Measurements from ENCODE around the gene CFAP46. TPM values are rescaled to one million over a fixed set of nuclear protein-coding genes. Genes with fewer than 3 reads are reported as not detected.

The CFAP46 gene
- total RNA-seq, 2 experiments from 2014 or later: not detected

DNA sequence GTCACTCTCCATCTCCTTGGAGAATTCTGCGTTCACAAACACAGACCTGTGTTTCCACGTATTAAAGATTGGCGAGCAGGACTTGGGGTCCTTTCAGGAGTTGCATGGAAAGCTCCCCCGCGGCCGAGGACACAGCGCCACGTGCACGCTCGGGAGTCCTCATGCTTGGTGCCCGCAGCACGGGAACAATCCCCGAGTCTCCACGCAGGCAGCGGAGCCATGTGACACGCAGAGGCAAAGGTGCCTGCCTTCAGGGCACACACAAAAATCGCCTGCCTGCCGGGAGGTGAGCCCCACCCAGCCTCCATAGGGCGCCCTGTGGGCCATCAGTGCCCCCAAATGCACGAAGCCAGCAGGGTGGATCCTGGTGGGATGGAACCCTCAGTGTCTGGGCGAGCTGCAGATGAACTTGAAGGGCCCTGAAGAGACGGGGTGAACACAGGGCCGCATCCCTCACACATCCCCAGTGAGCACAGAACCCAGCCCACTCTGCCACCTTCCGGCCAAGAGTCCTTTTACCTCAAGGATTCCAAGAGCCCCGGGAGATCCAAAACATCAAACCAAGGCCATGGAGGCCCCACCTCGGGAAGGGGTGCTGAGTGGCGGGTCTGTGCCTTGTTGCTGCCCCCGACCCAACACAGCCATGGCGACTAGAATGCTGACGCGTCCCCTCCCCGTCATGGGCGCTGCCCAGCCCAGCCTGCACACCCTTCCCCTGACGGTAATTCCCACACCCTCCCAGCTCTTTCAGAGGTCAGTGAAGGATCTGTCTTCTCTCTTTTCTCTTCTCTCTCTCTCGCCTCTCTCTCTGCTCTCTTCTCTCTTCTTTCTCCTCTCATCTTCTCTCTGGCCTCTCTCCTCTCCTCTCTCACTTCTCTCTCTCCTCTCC, 55.9 kb downstream of the CFAP46 start:
- no peaks in the 10 kb centered on the region for H3K4me1 Mint-ChIP-seq (ENCODE audit: low read depth)
- ChIA-PET POLR2A (no interaction called here), CTCF (no interaction called here)
- H3K9me3 Mint-ChIP-seq (ENCODE audit: insufficient read depth): no peaks in the 10 kb centered on the region
- ATAC-seq: peak; percentile 39
- H3K27ac Mint-ChIP-seq: no peak overlapping the region
- H3K36me3 Mint-ChIP-seq (ENCODE audit: low read depth): no peaks in the 10 kb centered on the region
- no peak for DNase-seq
- H3K27me3 Mint-ChIP-seq (ENCODE audit: low read depth): no peaks in the 10 kb centered on the region
- no peak overlapping the region for H3K4me3 Mint-ChIP-seq

DNA sequence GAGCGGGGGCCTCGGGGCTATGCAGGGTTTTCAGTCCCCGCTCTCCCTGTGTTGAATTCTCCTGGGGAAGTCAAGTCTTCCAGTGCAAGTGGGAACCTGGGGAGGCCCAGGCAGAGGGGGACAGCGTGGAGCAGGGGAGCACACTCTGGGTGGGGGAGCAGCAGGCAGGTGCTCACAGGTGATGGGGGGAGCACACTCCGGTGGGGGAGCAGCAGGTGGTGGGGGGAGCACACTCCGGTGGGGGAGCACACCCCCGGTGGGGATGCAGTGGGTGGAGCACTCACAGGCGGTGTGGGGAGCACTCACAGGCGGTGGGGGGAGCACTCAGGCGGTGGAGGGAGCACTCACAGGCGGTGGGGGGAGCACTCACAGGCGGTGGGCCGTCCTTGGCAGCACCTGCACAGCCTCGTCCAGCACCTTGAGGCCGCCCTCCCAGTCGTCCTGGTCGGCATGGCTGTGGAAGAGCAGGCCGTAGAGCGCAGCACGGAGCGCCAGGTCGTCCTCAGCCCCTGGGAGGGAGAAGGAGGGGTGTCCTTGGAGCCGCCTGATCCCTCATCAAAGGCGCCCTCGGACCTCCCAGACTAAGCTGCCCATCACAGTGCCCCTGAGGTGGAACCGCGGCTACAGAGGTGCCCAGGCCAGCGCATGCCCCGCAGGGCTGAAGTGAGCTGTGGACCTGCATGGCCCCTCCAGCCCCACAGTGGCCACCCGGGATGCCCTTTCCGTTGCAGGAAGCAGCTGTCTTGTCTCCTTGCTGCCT, 56.7 kb downstream of the CFAP46 start:
- Mint-ChIP-seq H3K4me3 (no peak overlapping the region), H3K27ac (no peak overlapping the region), H3K9me3 (ENCODE audit: insufficient read depth) (no peaks in the 10 kb centered on the region), H3K36me3 (ENCODE audit: low read depth) (no peaks in the 10 kb centered on the region), H3K27me3 (ENCODE audit: low read depth) (no peaks in the 10 kb centered on the region), H3K4me1 (ENCODE audit: low read depth) (no peaks in the 10 kb centered on the region)
- ChIA-PET POLR2A (no interaction called here), CTCF (no interaction called here)
- DNase-seq: no peak
- ATAC-seq: no peak

DNA sequence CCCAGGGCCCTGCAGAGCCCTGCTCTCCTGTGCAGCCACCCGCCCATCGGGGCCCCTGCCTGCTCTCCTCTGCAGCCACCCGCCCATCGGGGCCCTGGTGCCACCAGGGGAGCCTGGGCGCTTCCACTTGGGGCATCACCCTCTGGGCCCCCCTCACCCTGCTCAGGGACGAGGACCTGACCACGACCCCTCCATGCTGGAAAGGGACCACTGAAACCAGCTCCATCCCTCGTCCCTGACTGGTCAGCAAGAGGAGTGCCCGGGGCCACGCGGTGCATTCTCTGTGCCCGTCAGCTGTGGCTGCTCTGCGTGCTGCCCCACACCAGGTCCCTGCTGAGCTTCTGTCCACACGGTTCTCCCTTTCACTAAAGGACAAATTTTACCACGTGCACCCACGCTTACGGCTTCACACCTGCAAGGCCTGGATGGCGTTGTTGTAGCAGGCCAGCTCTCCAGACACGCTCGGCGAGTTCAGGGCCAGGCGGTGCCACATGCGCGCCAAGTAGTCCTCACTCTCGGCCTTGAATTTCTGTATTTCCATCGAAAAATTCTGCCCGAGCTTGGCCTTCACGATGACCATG, 57.6 kb downstream of the CFAP46 start:
- no peak for ATAC-seq
- CTCF ChIA-PET: no interaction called here
- H3K9me3 Mint-ChIP-seq (ENCODE audit: insufficient read depth): no peaks in the 10 kb centered on the region

DNA sequence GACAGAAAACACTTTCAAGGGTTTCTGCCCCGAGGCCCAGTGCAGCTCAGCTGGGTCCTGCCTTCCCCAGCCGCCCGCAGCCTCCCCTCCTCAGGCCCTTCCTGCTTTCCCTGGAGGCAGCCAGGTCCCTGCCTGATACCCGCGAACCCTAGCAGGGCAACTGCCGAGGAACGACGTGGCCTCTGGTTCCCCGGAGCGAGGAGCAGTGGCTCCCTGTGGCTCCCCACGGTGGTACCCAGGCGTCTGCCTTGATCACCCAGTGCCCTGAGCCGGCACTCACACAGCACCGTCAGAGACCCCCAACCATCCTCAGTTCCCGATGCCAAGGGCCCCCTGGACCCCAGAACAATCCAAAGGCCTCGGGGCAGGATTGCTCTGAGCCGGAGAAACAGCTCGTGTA, 58.3 kb downstream of the CFAP46 start:
- H3K36me3 Mint-ChIP-seq (ENCODE audit: low read depth): no peaks in the 10 kb centered on the region
- POLR2A ChIA-PET: no interaction called here
- no peaks in the 10 kb centered on the region for H3K4me1 Mint-ChIP-seq (ENCODE audit: low read depth)
- no peak overlapping the region for H3K27ac Mint-ChIP-seq
- peaks cover 1% of the 10 kb centered on the region for H3K27me3 Mint-ChIP-seq (ENCODE audit: low read depth)
- ATAC-seq (no peak), DNase-seq (no peak)
- CTCF ChIA-PET: no interaction called here
- no peaks in the 10 kb centered on the region for H3K9me3 Mint-ChIP-seq (ENCODE audit: insufficient read depth)
- no peak overlapping the region for H3K4me3 Mint-ChIP-seq

More for the DNA sequence above, 57.6 kb downstream of the CFAP46 start:
- Mint-ChIP-seq H3K27ac (no peak overlapping the region), H3K27me3 (ENCODE audit: low read depth) (no peaks in the 10 kb centered on the region), H3K4me3 (no peak overlapping the region), H3K4me1 (ENCODE audit: low read depth) (no peaks in the 10 kb centered on the region), H3K36me3 (ENCODE audit: low read depth) (no peaks in the 10 kb centered on the region)
- no peak for DNase-seq
- POLR2A ChIA-PET: no interaction called here

DNA sequence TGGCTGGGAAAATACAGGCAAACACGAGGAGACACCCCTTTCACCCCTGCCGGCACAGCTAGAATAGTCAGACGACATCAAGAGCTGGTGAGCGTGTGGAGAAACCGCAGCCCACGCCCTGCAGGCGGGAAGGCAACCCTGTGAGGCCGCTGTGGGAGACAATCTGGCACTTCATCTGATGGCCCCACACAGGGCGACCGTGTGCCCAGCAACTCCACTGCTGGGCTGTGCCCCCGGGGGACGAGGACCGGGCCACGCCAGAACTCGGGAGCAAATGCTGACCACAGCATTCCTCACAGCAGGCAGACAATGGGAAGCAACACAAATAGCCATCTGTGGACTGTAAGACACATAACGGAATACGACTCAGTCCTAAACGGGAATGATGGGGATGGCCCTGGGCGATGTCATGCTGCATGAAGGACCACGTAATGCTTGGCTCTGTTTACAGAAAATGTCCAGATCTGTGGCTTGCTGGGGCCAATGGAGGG, 58.9 kb downstream of the CFAP46 start:
- ATAC-seq: no peak
- no peaks in the 10 kb centered on the region for H3K9me3 Mint-ChIP-seq (ENCODE audit: insufficient read depth)
- H3K27me3 Mint-ChIP-seq (ENCODE audit: low read depth): peaks cover 3% of the 10 kb centered on the region
- H3K27ac Mint-ChIP-seq: no peak overlapping the region
- H3K36me3 Mint-ChIP-seq (ENCODE audit: low read depth): no peaks in the 10 kb centered on the region
- POLR2A ChIA-PET: no interaction called here
- H3K4me3 Mint-ChIP-seq: no peak overlapping the region
- no peak for DNase-seq
- no peaks in the 10 kb centered on the region for H3K4me1 Mint-ChIP-seq (ENCODE audit: low read depth)
- CTCF ChIA-PET: no interaction called here

DNA sequence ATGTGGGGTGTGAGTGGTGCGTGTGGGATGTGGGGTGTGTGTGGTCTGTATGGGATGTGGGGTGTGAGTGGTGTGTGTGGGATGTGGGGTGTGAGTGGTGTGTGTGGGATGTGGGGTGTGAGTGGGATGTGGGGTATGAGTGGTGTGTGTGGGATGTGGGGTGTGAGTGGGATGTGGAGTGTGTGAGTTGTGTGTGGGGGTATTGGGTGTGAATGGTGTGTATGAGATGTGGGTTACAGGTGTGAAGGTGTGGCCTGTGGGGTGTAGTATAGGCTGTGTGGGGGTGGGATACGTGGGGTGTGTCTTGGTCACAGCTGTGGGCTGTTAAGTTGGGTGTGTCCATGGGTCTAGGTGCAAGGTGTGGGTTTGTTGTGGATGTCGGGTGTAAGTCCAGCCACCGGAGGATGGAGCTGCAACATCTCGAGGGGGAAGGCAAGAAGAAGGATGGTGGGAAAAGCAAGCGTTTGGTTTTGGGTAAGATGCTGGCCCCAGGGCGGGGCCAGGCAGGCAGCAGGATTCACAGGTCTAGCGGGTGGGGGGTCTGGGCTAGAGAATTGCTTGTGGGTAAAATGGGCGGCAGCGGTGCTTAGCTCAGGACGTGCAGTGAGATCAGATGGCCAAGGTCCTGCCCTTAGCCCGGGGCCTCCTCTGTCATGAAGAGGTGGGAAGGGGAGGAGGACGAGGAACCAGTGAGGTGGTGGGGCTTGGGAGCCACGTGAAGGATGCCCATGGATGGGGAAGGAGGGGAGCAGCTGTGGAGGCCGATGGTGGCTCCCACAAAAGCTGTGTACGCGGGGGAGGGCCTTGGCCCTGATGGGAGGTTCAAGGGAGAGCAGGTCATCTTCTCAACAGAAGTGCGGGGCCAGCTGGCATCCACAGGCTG, 60.1 kb downstream of the CFAP46 start:
- DNase-seq (no peak), ATAC-seq (no peak)
- no peaks in the 10 kb centered on the region for H3K4me1 Mint-ChIP-seq (ENCODE audit: low read depth)
- H3K36me3 Mint-ChIP-seq (ENCODE audit: low read depth): no peaks in the 10 kb centered on the region
- H3K27me3 Mint-ChIP-seq (ENCODE audit: low read depth): peaks cover 3% of the 10 kb centered on the region
- no peak overlapping the region for H3K4me3 Mint-ChIP-seq
- ChIA-PET CTCF (no interaction called here), POLR2A (no interaction called here)
- H3K27ac Mint-ChIP-seq: no peak overlapping the region
- H3K9me3 Mint-ChIP-seq (ENCODE audit: insufficient read depth): no peaks in the 10 kb centered on the region

DNA sequence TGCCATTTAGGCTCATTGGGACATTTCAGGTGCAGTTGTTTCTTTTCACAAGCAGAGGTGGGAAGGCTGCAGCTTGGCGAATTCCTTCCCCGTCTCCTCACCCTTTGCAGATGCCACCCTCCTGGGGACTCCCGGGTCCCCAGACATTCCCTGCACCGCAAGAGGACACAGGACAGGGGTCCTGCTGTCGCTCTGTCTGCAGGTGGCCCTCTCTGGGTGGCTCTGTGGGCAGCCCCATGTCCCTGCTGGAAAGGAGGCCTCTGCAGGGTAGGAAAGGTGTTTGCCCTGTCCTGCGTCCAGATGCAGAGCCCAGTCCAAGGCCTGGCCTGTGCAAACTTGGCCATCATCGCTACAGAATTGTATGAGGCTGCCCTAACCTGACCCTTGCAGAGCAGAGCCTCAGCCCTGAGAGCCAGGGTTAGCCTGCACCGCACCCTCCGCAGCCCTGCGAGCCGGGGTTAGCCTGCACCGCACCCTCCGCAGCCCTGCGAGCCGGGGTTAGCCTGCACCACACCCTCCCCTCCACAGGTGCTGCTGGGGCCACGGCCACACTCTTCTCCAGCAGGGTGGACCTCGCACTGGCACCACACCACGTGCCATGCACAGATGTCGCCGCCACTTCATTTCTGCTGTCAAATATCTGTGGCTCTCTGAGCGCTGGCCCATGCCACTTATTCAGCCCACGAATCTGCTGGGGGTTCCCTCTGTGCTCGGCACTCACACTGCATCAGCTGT, 61.0 kb downstream of the CFAP46 start:
- CTCF ChIA-PET: no interaction called here
- ATAC-seq (no peak), DNase-seq (no peak)
- Mint-ChIP-seq H3K36me3 (ENCODE audit: low read depth) (no peaks in the 10 kb centered on the region), H3K4me3 (no peak overlapping the region), H3K9me3 (ENCODE audit: insufficient read depth) (no peaks in the 10 kb centered on the region), H3K27me3 (ENCODE audit: low read depth) (peaks cover 3% of the 10 kb centered on the region), H3K4me1 (ENCODE audit: low read depth) (no peaks in the 10 kb centered on the region), H3K27ac (no peak overlapping the region)
- POLR2A ChIA-PET: no interaction called here

DNA sequence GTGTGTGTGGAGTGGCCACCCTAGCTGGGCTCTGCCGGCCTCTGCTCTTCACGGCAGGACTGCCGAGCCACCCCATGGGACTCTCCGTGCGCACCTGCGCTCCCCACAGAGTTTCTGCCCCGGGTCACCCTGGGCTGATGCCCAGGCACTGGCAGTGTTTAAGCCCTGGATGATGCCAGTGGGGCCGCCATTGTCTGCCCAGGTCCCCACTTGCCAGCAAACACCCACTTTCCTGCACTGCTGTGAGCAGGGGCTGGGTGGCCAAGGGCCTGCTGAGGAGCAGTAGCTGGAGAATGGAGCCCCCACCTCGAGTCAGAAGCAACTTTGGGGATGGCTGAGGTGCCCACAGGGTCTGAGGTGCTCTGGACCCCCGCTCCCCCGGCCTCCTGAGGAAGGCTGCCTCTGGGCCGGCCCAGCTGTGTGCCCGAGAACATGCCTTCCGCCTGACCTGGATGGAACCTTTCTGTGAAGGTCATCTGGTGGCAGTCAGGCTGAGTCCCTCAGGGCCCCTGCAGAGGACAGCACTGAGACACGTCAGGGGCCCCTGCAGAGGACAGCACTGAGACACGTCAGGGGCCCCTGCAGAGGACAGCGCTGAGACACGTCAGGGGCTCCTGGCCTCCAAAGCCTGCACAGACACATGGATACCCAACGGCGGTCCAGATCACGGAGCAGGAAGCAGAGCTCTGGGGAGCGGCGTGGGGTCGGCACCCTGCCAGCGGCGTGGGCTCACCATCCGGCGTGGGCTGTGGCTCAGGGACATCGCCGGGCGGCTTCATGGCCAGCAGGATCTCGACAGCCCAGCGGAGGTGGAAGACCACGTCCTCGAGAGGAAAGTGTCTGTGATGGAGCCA, 62.0 kb downstream of the CFAP46 start:
- CTCF ChIA-PET: no interaction called here
- Mint-ChIP-seq H3K4me1 (ENCODE audit: low read depth) (no peaks in the 10 kb centered on the region), H3K4me3 (no peak overlapping the region), H3K27ac (no peak overlapping the region), H3K36me3 (ENCODE audit: low read depth) (no peaks in the 10 kb centered on the region), H3K27me3 (ENCODE audit: low read depth) (peaks cover 3% of the 10 kb centered on the region), H3K9me3 (ENCODE audit: insufficient read depth) (no peaks in the 10 kb centered on the region)
- DNase-seq (no peak), ATAC-seq (no peak)
- POLR2A ChIA-PET: no interaction called here

DNA sequence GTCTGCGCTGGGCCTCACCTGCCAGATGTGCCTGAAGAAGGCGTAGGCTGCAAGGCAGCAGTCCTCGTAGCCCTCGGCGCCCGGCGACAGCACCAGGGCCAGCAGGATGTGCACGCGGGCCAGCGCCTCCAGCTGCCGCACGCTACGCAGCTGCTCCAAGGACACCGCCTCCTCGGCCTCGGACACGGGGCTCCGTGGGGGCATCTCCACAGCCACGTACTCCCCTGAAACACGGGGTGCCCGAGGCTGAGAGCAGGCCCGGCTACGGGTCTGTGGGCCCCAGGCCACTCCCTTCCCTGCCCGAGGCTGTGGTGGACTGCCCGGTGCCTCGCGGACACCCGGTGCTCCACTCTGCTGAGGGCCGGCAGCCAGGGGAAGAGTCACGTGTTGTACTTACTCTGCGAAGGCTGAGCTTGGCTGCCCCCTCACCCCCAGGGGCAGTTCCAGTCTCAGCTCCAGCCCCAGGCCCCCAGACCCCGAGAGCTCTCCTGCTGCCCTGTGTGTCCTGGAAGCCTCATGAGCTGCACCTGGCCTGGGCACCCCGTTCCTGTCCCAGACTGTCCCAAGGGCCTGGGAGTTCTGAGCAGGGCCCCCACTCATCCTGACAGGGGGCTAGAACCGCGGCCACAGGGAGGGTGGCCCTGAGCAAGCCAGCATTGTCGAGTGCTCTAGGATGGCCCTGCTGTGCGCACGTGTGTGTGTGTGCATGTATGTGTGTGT, 62.8 kb downstream of the CFAP46 start:
- POLR2A ChIA-PET: no interaction called here
- DNase-seq (no peak), ATAC-seq (no peak)

DNA sequence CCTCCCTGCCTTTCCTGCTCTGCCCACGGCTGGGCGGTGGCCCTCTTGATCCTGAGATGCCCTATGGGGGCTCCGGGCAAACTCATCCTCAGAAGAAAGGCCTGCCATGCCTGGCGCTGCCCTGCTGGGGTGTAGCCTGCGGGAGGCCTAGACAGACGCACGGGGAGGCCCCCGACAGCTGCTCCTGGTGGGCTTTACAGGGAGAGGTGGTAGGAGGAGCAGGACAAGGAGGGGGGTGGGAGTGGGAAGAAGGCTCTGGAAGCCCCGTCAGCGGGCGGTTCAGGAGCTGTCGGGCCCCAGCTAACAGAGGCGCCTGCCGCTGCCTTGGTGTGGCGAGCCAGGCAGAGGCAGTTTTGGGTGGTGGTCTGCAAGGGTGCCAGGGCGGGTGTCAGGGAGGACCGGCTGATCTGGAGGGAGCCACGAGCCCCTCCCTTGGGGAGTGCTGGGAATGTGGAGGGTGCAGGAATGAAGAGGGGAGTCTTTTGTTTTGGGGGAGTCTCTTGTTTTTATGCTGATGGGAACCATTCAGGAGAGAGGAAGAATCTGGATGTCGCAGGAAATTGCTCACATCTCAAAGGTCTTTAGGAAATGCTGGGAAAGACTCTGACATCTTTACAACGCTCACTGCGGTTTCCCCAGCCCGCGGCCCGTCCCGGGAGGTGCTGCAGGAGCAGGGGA, 63.5 kb downstream of the CFAP46 start:
- H3K4me1 Mint-ChIP-seq (ENCODE audit: low read depth): no peaks in the 10 kb centered on the region
- POLR2A ChIA-PET: no interaction called here
- H3K27me3 Mint-ChIP-seq (ENCODE audit: low read depth): peaks cover 5% of the 10 kb centered on the region
- CTCF ChIA-PET: no interaction called here
- no peak overlapping the region for H3K4me3 Mint-ChIP-seq
- ATAC-seq (no peak), DNase-seq (no peak)
- H3K9me3 Mint-ChIP-seq (ENCODE audit: insufficient read depth): no peaks in the 10 kb centered on the region
- no peaks in the 10 kb centered on the region for H3K36me3 Mint-ChIP-seq (ENCODE audit: low read depth)
- no peak overlapping the region for H3K27ac Mint-ChIP-seq

More for the DNA sequence above, 62.8 kb downstream of the CFAP46 start:
- Mint-ChIP-seq H3K4me1 (ENCODE audit: low read depth) (no peaks in the 10 kb centered on the region), H3K4me3 (no peak overlapping the region), H3K36me3 (ENCODE audit: low read depth) (no peaks in the 10 kb centered on the region), H3K9me3 (ENCODE audit: insufficient read depth) (no peaks in the 10 kb centered on the region), H3K27ac (no peak overlapping the region), H3K27me3 (ENCODE audit: low read depth) (peaks cover 5% of the 10 kb centered on the region)
- CTCF ChIA-PET: no interaction called here
